B cell (primary cell): ENCODE results near the gene AKAP8. TPM values are rescaled to one million over a fixed set of nuclear protein-coding genes. Genes with fewer than 3 reads are reported as not detected.

ENCODE experiments used
- ATAC-seq: fragments of 200-7000 bp; cut with Tn5 transposase; one replicate; pipeline ENCODE4 v1.10.0; 2021; ENCODE audit warnings: low read depth, mild to moderate bottlenecking, moderate number of reproducible peaks, moderate library complexity
- CTCF ChIA-PET: fragments of 350-600 bp; sonication (Branson Sonifier 250); formaldehyde crosslinking; loops from one replicate; lab custom pipeline; 2021; ENCODE audit warnings: antibody characterized with exemption, inconsistent platforms; lab: Charles Lee
- POLR2A ChIA-PET: fragments of 350-600 bp; sonication (Branson Sonifier 250); formaldehyde crosslinking; loops from one replicate; lab custom pipeline; 2021; ENCODE audit warnings: antibody characterized with exemption; lab: Charles Lee
- DNase-seq: peaks from one replicate; pipeline ENCODE4 v3.0.0; 2013
- H2AFZ ChIP-seq: 2 replicates; pipeline ENCODE4 v1.6.1; 2012; ENCODE audit warnings: mild to moderate bottlenecking, low read depth, low read length; ENCODE audit not compliant: insufficient read depth, poor library complexity, severe bottlenecking
- H3K27ac ChIP-seq, 2 donors: 1 replicate in 1 of 2; 2 replicates in 1 of 2; pipeline ENCODE4 v1.5.1; 2012 to 2013; ENCODE audit warnings: low read length in 2 of 2, mild to moderate bottlenecking in 2 of 2, moderate library complexity in 1 of 2
- H3K27me3 ChIP-seq, 4 experiments: fragments of 200-600 bp in 1 of 4; sonication (generic) in 1 of 4; replicated peaks in 1 of 4; 1 replicate in 2 of 4; 2 replicates in 2 of 4; pipeline versions ENCODE4 v1.6.1 to v1.7.0; 2013 to 2016; ENCODE audit warnings: low read length in 3 of 4, mild to moderate bottlenecking in 2 of 4, mixed read lengths in 1 of 4, moderate library complexity in 1 of 4; ENCODE audit not compliant: insufficient read depth in 4 of 4, control insufficient read depth in 3 of 4; ENCODE audit errors: control extremely low read depth in 1 of 4
- H3K36me3 ChIP-seq, 2 experiments: replicated peaks in 1 of 2; 1 replicate in 1 of 2; 2 replicates in 1 of 2; pipeline versions ENCODE4 v1.6.1 to v1.7.1; 2013; ENCODE audit warnings: low read length in 1 of 2; ENCODE audit not compliant: insufficient read depth in 2 of 2, control insufficient read depth in 1 of 2; ENCODE audit errors: control extremely low read depth in 1 of 2, extremely low read depth in 1 of 2
- H3K4me1 ChIP-seq, 2 donors: fragments of 200-600 bp in 1 of 2; sonication (generic) in 1 of 2; 1 replicate in 1 of 2; 2 replicates in 1 of 2; pipeline versions ENCODE4 v1.5.1 to v1.6.1; 2013 to 2017; ENCODE audit warnings: low read length in 2 of 2; ENCODE audit not compliant: control insufficient read depth in 2 of 2, insufficient read depth in 2 of 2
- H3K4me2 ChIP-seq: replicated peaks from 2 replicates; pipeline ENCODE3; 2012; ENCODE audit warnings: mild to moderate bottlenecking, low read depth, low read length; ENCODE audit not compliant: poor library complexity, severe bottlenecking
- H3K4me3 ChIP-seq, 5 experiments: fragments of 200-600 bp in 1 of 5; sonication (generic) in 1 of 5; 1 replicate in 3 of 5; 2 replicates in 2 of 5; pipeline versions ENCODE4 v1.5.1 to v1.7.0; 2011 to 2016; ENCODE audit warnings: low read length in 4 of 5, mild to moderate bottlenecking in 4 of 5, low read depth in 2 of 5, control low read depth in 1 of 5, moderate library complexity in 1 of 5; ENCODE audit not compliant: insufficient read depth in 1 of 5; ENCODE audit errors: control extremely low read depth in 1 of 5, extremely low read depth in 1 of 5
- H3K79me2 ChIP-seq: fragments of 200-600 bp; sonication (generic); one replicate; pipeline ENCODE4 v1.6.0; 2016; ENCODE audit warnings: low read length; ENCODE audit not compliant: control insufficient read depth, insufficient read depth
- H3K9ac ChIP-seq: fragments of 200-600 bp; sonication (generic); 2 replicates; pipeline ENCODE4 v1.6.1; 2017; ENCODE audit warnings: mild to moderate bottlenecking, low read length, moderate library complexity
- H3K9me3 ChIP-seq, 3 donors: one replicate each; pipeline versions ENCODE4 v1.6.1 to v1.7.1; 2013; ENCODE audit warnings: low read length in 2 of 3; ENCODE audit not compliant: control insufficient read depth in 2 of 3, insufficient read depth in 1 of 3; ENCODE audit errors: control extremely low read depth in 1 of 3
- H4K20me1 ChIP-seq: 2 replicates; pipeline ENCODE4 v1.6.0; 2012; ENCODE audit warnings: mild to moderate bottlenecking, low read length; ENCODE audit not compliant: insufficient read depth, control insufficient read depth, poor library complexity, severe bottlenecking
- H3K27ac Mint-ChIP-seq: one replicate; pipeline ENCODE4 v1.8.0; 2021; ENCODE audit warnings: mixed read lengths
- H3K27me3 Mint-ChIP-seq: one replicate; pipeline ENCODE4 v1.8.0; 2021; ENCODE audit warnings: mixed read lengths
- H3K4me1 Mint-ChIP-seq: one replicate; pipeline ENCODE4 v1.8.0; 2021; ENCODE audit warnings: mixed read lengths
- H3K4me3 Mint-ChIP-seq: one replicate; pipeline ENCODE4 v1.8.0; 2021; ENCODE audit warnings: mixed read lengths
- H3K9me3 Mint-ChIP-seq: one replicate; pipeline ENCODE4 v1.8.0; 2022; ENCODE audit warnings: mixed read lengths; ENCODE audit not compliant: insufficient read depth
- CTCF ChIP-seq: fragments of 200-600 bp; IDR thresholded peaks from one replicate; pipeline ENCODE4 v1.8.0; 2022; ENCODE audit warnings: antibody characterized with exemption, mild to moderate bottlenecking
- EZH2 ChIP-seq: IDR thresholded peaks from 2 replicates; pipeline ENCODE4 v1.6.1; 2012; ENCODE audit warnings: borderline replicate concordance, low read depth, mild to moderate bottlenecking, moderate library complexity, low read length; ENCODE audit not compliant: insufficient read depth, poor library complexity, severe bottlenecking
- WGBS: methylation state at CpG from one replicate; pipeline ENCODE4 v1.1.5; 2013; ENCODE audit warnings: missing lambda C conversion rate; ENCODE audit not compliant: insufficient coverage; 5-methylcytosine and 5-hydroxymethylcytosine counted together
- intact Hi-C: fragments of 100-400 bp; cut with micrococcal nuclease; formaldehyde crosslinking; loops from one replicate; pipeline ENCODE4 v1.10.0; 2022
- polyA plus RNA-seq: library from polyadenylated mRNA; depleted of rRNA; stranded (reverse); fragments of >200 nt; gene quantifications from 2 replicates; pipeline ENCODE4 v1.2.3, GENCODE V29; 2012
- total RNA-seq, 2 donors: library from RNA; stranded (reverse); fragments of 120-200 nt in 1 of 2; gene quantifications; 1 replicate in 1 of 2; 2 replicates in 1 of 2; pipeline versions ENCODE4 v1.2.3 to v1.2.4, GENCODE V29; 2013 to 2022

Gene AKAP8
- total and polyA plus RNA-seq, 2 donors (not counting 1 experiment from before 2014, with no cell fraction given): 30.0 to 84.8 TPM

- H3K27ac ChIP-seq: peak overlapping the region in 1 of 2 donors; percentile 86
Measured at GRCh38 chr19:15320116-15320515, 59.5 kb downstream of the AKAP8 start.

More at GRCh38 chr19:15320116-15320515, 59.5 kb downstream of the AKAP8 start:
- Histone ChIP-seq H3K79me2 (peaks cover 100% of the 10 kb centered on the region), H2AFZ (no peak overlapping the region), H3K4me3 (no peak overlapping the region), H3K4me1 (peaks cover 89 to 98% of the 10 kb centered on the region in 2 donors), H3K36me3 (peaks cover 1 to 3% of the 10 kb centered on the region in 2 experiments), H3K4me2 (peak overlapping the region; percentile 63), H3K27me3 (no peaks in the 10 kb centered on the region), H3K9me3 (no peaks in the 10 kb centered on the region), H3K9ac (no peak overlapping the region), H4K20me1 (peaks cover 96% of the 10 kb centered on the region)
- ChIA-PET CTCF (interaction anchor here (2.3 kb wide), 1 partner anchor 31 kb away, joined by 5 read pairs; no protein-coding TSS in a partner anchor), POLR2A (no interaction called here)
- DNase-seq (no peak), ATAC-seq (no peak)
- H3K9me3 Mint-ChIP-seq: no peaks in the 10 kb centered on the region
- H3K4me1 Mint-ChIP-seq: peaks cover 90% of the 10 kb centered on the region
- H3K4me3 Mint-ChIP-seq: peak overlapping the region; percentile 21
- no peaks in the 10 kb centered on the region for H3K27me3 Mint-ChIP-seq
- intact Hi-C loops: no loop called here
- peak overlapping the region; percentile 46 for H3K27ac Mint-ChIP-seq
- no CpG with 5 or more reads among the region's 4 CpGs for WGBS
- TF ChIP-seq CTCF (no peak), EZH2 (no peak)
